ENCODE results near the gene SETDB2.

DNA sequence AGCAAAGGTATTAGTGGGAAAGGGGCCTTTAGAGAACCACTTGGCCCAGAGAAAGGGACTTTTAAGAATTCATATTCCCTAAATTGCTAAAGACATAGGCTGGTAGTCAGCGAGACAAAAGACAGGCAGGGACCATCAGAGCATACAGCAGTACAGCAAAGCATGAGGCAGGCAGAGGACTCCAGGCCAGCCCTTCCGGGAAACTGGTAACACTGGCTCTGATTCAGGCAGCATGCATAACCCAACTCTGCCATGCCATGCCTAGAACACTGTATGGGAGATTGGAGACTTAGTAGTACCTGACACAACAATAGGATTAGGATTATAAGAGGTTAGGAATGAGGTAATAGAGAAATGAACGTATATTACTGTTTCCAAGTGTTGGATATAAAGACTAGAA lies 35.1 kb upstream of the SETDB2 start:
- TF ChIP-seq MAX (IDR thresholded peaks at IDR 0.05) (no peak), EP300 (IDR thresholded peaks at IDR 0.05; ENCODE audit: borderline replicate concordance) (no peak), RAD21 (IDR thresholded peaks at IDR 0.05; ENCODE audit: low read depth) (no peak), CREB1 (IDR thresholded peaks at IDR 0.05; ENCODE audit: low read depth) (no peak), FOXM1 (IDR thresholded peaks at IDR 0.05; ENCODE audit: borderline replicate concordance, low read depth) (no peak), TAF1 (IDR thresholded peaks at IDR 0.05; ENCODE audit: low read depth) (no peak), USF1 (IDR thresholded peaks at IDR 0.05) (no peak), YY1 (IDR thresholded peaks at IDR 0.05; ENCODE audit: low read depth) (no peak), REST (IDR thresholded peaks at IDR 0.05; ENCODE audit: low read depth) (no peak), TCF12 (IDR thresholded peaks at IDR 0.05; ENCODE audit: low read depth) (no peak), CEBPB (IDR thresholded peaks at IDR 0.05) (no peak), NFIC (IDR thresholded peaks at IDR 0.05) (no peak)

Data from Ishikawa (cell line).